Subcutaneous abdominal adipose tissue (tissue), 5 donors: Measurements from ENCODE around the gene IDE.
"Not testable (repeated sequence)": the region's sequence is repeated elsewhere in the genome, so short reads cannot be mapped to it uniquely, and the experiment has no call there.

Source experiments
- H3K27ac ChIP-seq: one replicate; pipeline ENCODE4 v1.7.0; 2013; ENCODE audit warnings: low read depth, mild to moderate bottlenecking, inconsistent platforms, low read length, moderate library complexity
- H3K27me3 ChIP-seq, 5 donors: one replicate each; pipeline ENCODE4 v1.7.0; 2013; ENCODE audit warnings: low read length in 5 of 5, inconsistent platforms in 1 of 5; ENCODE audit not compliant: control insufficient read depth in 5 of 5, insufficient read depth in 4 of 5
- H3K36me3 ChIP-seq, 5 donors: one replicate each; pipeline ENCODE4 v1.7.0; 2013; ENCODE audit warnings: low read length in 5 of 5; ENCODE audit not compliant: control insufficient read depth in 5 of 5, insufficient read depth in 5 of 5
- H3K4me1 ChIP-seq, 5 donors: one replicate each; pipeline ENCODE4 v1.7.0; 2013; ENCODE audit warnings: low read length in 5 of 5, mild to moderate bottlenecking in 3 of 5, moderate library complexity in 1 of 5; ENCODE audit not compliant: control insufficient read depth in 5 of 5, insufficient read depth in 5 of 5
- H3K4me3 ChIP-seq, 5 donors: one replicate each; pipeline ENCODE4 v1.7.0; 2013; ENCODE audit warnings: low read length in 5 of 5, low read depth in 1 of 5
- H3K9ac ChIP-seq, 5 donors: one replicate each; pipeline ENCODE4 v1.7.0; 2013; ENCODE audit warnings: low read length in 5 of 5, mild to moderate bottlenecking in 4 of 5, moderate library complexity in 3 of 5
- H3K9me3 ChIP-seq, 5 donors: one replicate each; pipeline ENCODE4 v1.7.0; 2013; ENCODE audit warnings: low read length in 5 of 5; ENCODE audit not compliant: control insufficient read depth in 5 of 5
- donor health status: healthy.
- donor health status: healthy.
- donor health status: healthy.
- donor health status: healthy.
- donor health status: healthy.

Gene IDE

GRCh38 chr10:92411406-92411805 is 162.5 kb downstream of the IDE start:
- no peak overlapping the region for H3K9ac ChIP-seq

DNA sequence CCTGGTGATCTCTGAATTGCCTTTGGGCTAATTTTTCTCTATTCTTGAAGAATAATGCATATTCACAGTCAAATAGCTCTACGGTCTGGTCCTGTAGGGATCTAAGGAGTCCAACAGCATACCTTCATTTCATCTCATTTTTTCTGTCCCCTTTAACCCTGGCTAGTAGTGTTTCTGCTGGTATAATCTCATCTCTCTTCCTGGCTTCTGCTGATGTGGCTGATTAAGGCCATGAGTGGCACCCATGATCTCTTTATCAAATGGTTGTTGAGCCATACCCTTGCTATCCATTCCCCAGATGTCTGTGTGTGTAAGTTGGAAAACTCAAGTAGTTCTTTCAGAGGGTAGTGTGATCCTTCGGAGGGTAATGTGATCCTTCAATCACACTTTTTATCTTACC is 163.4 kb downstream of the IDE start:
- Histone ChIP-seq H3K9ac (no peak overlapping the region), H3K27me3 (no peaks in the 10 kb centered on the region), H3K4me3 (no peak overlapping the region), H3K36me3 (no peaks in the 10 kb centered on the region), H3K27ac (no peak overlapping the region), H3K9me3 (no peaks in the 10 kb centered on the region), H3K4me1 (peaks cover 0 to 10% (median 0%) of the 10 kb centered on the region in 5 donors)

More at GRCh38 chr10:92411406-92411805, 162.5 kb downstream of the IDE start:
- H3K9me3 ChIP-seq, result no peaks in the 10 kb centered on the region
- no peaks in the 10 kb centered on the region for H3K27me3 ChIP-seq
- no peak overlapping the region for H3K4me3 ChIP-seq
- H3K36me3 ChIP-seq, result no peaks in the 10 kb centered on the region
- H3K4me1 ChIP-seq, result peaks cover 0 to 10% (median 0%) of the 10 kb centered on the region in 5 donors
- no peak overlapping the region for H3K27ac ChIP-seq

GRCh38 chr10:92408017-92408361 is 165.9 kb downstream of the IDE start:
- Histone ChIP-seq H3K4me3 (no peak overlapping the region), H3K9me3 (no peaks in the 10 kb centered on the region), H3K27me3 (no peaks in the 10 kb centered on the region), H3K4me1 (peaks cover 0 to 4% (median 0%) of the 10 kb centered on the region in 5 donors), H3K9ac (no peak overlapping the region), H3K36me3 (no peaks in the 10 kb centered on the region), H3K27ac (no peak overlapping the region)

DNA sequence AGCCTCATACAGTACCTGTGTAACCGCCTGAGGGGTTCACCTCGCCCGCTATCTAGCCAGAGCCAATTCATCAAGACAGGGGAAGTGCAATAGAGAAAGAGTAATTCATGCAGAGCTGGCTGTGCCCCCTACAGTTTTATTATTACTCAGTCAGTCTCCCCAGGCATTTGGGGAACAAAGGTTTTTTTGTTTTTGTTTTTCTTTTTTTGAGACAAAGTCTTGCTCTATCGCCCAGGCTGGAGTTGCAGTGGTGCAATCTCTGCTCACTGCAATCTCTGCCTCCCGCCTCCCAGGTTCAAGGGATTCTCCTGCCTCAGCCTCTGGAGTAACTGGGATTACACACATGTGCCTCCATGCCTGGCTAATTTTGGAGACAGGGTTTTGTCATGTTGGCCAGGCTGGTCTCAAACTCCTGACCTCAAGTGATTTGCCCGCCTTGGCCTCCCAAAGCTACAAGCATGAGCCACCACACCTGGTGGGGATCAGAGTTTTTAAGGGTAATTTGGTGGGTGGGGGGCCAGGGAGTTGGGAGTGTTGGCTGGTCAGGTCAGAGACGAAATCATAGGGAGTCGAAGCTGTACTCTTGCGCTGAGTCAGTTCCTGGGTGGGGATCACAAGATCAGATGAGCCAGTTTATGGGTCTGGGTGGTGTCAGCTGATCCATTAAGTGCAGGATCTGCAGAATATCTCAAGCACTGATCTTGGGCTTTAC is 166.4 kb downstream of the IDE start:
- Histone ChIP-seq H3K27me3 (no peaks in the 10 kb centered on the region), H3K4me1 (peaks cover 0 to 4% (median 0%) of the 10 kb centered on the region in 5 donors), H3K9me3 (no peaks in the 10 kb centered on the region), H3K4me3 (no peak overlapping the region), H3K27ac (no peak overlapping the region), H3K9ac (no peak overlapping the region), H3K36me3 (no peaks in the 10 kb centered on the region)

DNA sequence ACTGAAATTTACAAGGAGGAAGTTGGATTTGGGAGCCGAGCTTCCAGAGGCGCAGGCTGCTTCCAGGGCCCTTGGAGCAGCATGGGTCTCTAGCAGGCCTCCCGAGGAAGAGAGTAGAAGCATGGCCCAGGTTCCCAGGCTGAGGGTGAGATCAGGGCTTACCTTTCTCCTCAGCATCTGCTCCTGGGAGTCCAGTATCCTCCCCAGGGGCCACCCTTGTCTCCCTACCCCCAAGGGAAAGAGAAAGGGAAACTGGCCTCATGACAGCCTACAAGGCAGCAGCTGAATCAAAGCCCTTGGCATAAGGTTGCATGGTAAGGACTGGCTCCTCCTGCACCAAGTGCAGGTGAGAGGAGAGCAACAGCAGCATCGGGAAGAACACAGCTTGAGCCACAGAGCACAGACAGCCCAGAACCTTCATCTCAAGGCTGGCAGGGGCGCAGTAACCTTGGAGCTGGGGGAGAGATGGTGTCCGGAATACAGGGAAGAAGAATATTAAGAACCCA is 168.4 kb downstream of the IDE start:
- H3K4me3 ChIP-seq, result no peak overlapping the region
- no peaks in the 10 kb centered on the region for H3K27me3 ChIP-seq
- H3K27ac ChIP-seq, result no peak overlapping the region
- no peaks in the 10 kb centered on the region for H3K9me3 ChIP-seq
- H3K9ac ChIP-seq, result peak overlapping the region in 1 of 5 donors; percentile 19
- H3K36me3 ChIP-seq, result no peaks in the 10 kb centered on the region
- H3K4me1 ChIP-seq, result peaks cover 0 to 4% (median 0%) of the 10 kb centered on the region in 5 donors

DNA sequence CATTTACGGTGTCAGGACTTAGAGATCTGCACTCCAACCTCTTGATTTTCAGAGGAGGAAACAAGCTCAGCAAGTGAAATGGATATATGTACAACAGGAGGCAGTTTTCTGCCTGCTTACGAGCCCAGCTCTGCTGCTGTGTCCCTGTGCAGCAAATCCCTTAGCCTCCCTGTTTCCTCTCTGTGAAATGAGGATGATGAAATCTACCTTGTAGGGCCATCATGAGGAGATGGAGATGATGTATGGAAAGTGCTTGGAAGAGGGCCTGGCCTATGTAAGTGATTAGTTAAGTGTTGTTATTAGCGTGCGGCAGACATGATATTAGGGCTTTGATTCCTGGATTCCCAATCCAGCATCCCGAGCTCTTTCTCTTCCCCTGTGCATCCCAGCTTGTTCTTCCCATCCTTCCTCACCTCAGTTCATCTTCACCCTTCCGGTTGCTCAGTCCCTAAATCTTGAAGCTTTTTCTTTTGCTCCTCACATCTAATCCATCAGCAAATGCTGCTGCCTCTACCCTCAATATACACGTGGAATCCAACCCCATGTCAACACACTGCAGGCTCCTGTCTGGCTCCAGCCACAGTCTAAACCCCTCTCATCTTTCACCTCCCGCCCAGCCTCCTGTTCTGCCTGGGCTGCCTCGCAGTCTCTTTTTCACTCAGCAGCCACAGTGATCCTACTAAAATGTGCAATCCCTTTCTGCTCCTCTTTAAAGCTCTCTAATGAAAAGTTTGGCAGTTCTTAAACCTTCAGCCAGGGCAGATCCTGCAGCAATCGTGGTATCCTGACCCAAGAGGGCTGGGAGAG is 169.1 kb downstream of the IDE start:
- H3K27ac ChIP-seq, result no peak overlapping the region
- H3K4me3 ChIP-seq, result no peak overlapping the region
- no peaks in the 10 kb centered on the region for H3K9me3 ChIP-seq
- H3K36me3 ChIP-seq, result no peaks in the 10 kb centered on the region
- H3K9ac ChIP-seq, result peak overlapping the region in 1 of 5 donors; percentile 19
- H3K27me3 ChIP-seq, result no peaks in the 10 kb centered on the region
- H3K4me1 ChIP-seq, result peaks cover 0 to 4% (median 0%) of the 10 kb centered on the region in 5 donors

GRCh38 chr10:92402234-92402633 is 171.7 kb downstream of the IDE start:
- not testable (repeated sequence) for H3K9ac ChIP-seq, H3K36me3 ChIP-seq, H3K27me3 ChIP-seq, H3K27ac ChIP-seq, H3K9me3 ChIP-seq, H3K4me1 ChIP-seq, H3K4me3 ChIP-seq
